HepG2 (cell line): ENCODE measurements around the gene FAM171A2. TPM values are rescaled to one million over a fixed set of nuclear protein-coding genes. Genes with fewer than 3 reads are reported as not detected.

ENCODE experiments used
- ATF2 ChIP-seq: sonication (generic); formaldehyde crosslinking; IDR thresholded peaks from 2 replicates; pipeline ENCODE4 v1.4.0; 2020; ENCODE audit warnings: missing genetic modification reagents
- ATF3 ChIP-seq: sonication (generic); formaldehyde crosslinking; IDR thresholded peaks from 2 replicates; pipeline ENCODE4 v1.4.0; 2020; ENCODE audit warnings: missing genetic modification reagents
- BRF2 ChIP-seq: sonication (generic); formaldehyde crosslinking; IDR thresholded peaks from 2 replicates; pipeline ENCODE4 v1.8.1; 2022; ENCODE audit warnings: mild to moderate bottlenecking, missing genetic modification reagents
- GFI1 ChIP-seq: sonication (generic); formaldehyde crosslinking; IDR thresholded peaks from 2 replicates; pipeline ENCODE4 v1.5.0; 2020; ENCODE audit warnings: missing genetic modification reagents, mild to moderate bottlenecking, borderline replicate concordance
- HDAC2 ChIP-seq: sonication (generic); formaldehyde crosslinking; IDR thresholded peaks from 2 replicates; pipeline ENCODE4 v1.4.0; 2020; ENCODE audit warnings: missing genetic modification reagents
- KDM5B ChIP-seq: sonication (generic); formaldehyde crosslinking; IDR thresholded peaks from 2 replicates; pipeline ENCODE4 v1.4.0; 2020; ENCODE audit warnings: missing genetic modification reagents, mild to moderate bottlenecking, borderline replicate concordance
- NFYB ChIP-seq: sonication (generic); formaldehyde crosslinking; IDR thresholded peaks from 2 replicates; pipeline ENCODE4 v1.4.0; 2020; ENCODE audit warnings: missing genetic modification reagents
- NR1H2 ChIP-seq: sonication (generic); formaldehyde crosslinking; IDR thresholded peaks from 2 replicates; pipeline ENCODE4 v1.8.1; 2022; ENCODE audit warnings: low read depth, missing genetic modification reagents, borderline replicate concordance
- PBX2 ChIP-seq: IDR thresholded peaks from 2 replicates; pipeline ENCODE4 v1.6.1; 2016; ENCODE audit warnings: control low read depth
- PRDM4 ChIP-seq: sonication (generic); formaldehyde crosslinking; IDR thresholded peaks from 2 replicates; pipeline ENCODE4 v1.9.0; 2021; ENCODE audit warnings: missing genetic modification reagents, borderline replicate concordance
- SMYD3 ChIP-seq: sonication (generic); formaldehyde crosslinking; IDR thresholded peaks from 2 replicates; pipeline ENCODE4 v1.8.1; 2023; ENCODE audit warnings: mild to moderate bottlenecking, missing genetic modification reagents
- SP2 ChIP-seq: sonication (generic); formaldehyde crosslinking; IDR thresholded peaks from 2 replicates; pipeline ENCODE4 v1.5.1; 2020; ENCODE audit warnings: mild to moderate bottlenecking, missing genetic modification reagents
- ZFP82 ChIP-seq: sonication (generic); formaldehyde crosslinking; IDR thresholded peaks from 2 replicates; pipeline ENCODE4 v1.5.1; 2020; ENCODE audit warnings: mild to moderate bottlenecking, missing genetic modification reagents, borderline replicate concordance
- ZGPAT ChIP-seq: IDR thresholded peaks from 2 replicates; pipeline ENCODE4 v1.6.1; 2016; ENCODE audit warnings: mild to moderate bottlenecking
- ZNF207 ChIP-seq: fragments of 450-650 bp; IDR thresholded peaks from 2 replicates; pipeline ENCODE4 v1.6.1; 2016; ENCODE audit warnings: antibody characterized with exemption, borderline replicate concordance
- ZNF33B ChIP-seq: sonication (generic); formaldehyde crosslinking; IDR thresholded peaks from 2 replicates; pipeline ENCODE4 v1.5.1; 2020; ENCODE audit warnings: mild to moderate bottlenecking, missing genetic modification reagents
- ZNF44 ChIP-seq: sonication (generic); formaldehyde crosslinking; IDR thresholded peaks from 2 replicates; pipeline ENCODE4 v1.5.1; 2020; ENCODE audit warnings: mild to moderate bottlenecking, missing genetic modification reagents
- ZNF510 ChIP-seq: sonication (generic); formaldehyde crosslinking; IDR thresholded peaks from 2 replicates; pipeline ENCODE4 v1.4.0; 2020; ENCODE audit warnings: low read depth, mild to moderate bottlenecking, missing genetic modification reagents
- ZNF572 ChIP-seq: sonication (generic); formaldehyde crosslinking; IDR thresholded peaks from 2 replicates; pipeline ENCODE4 v1.5.1; 2020; ENCODE audit warnings: mild to moderate bottlenecking, missing genetic modification reagents
- ZNF615 ChIP-seq: sonication (generic); formaldehyde crosslinking; IDR thresholded peaks from 2 replicates; pipeline ENCODE4 v1.5.0; 2020; ENCODE audit warnings: mild to moderate bottlenecking, missing genetic modification reagents, borderline replicate concordance
- ZNF816 ChIP-seq: sonication (generic); formaldehyde crosslinking; IDR thresholded peaks from 2 replicates; pipeline ENCODE4 v1.8.0; 2022; ENCODE audit warnings: missing genetic modification reagents, mild to moderate bottlenecking, borderline replicate concordance
- polyA plus RNA-seq, 8 experiments: library from polyadenylated mRNA; depleted of rRNA in 3 of 8; stranded (reverse) in 7 of 8; unstranded in 1 of 8; fragments of >200 nt; fragmentation: Illumina TruSeq in 4 of 8; extraction: Trizol in 4 of 8; gene quantifications; 2 replicates each; pipeline versions ENCODE4 v1.2.1 to v1.2.3, GENCODE V29; 2011 to 2016; ENCODE audit warnings: low read depth in 4 of 8, missing spikeins in 1 of 8, mixed read lengths in 1 of 8; ENCODE audit not compliant: insufficient read depth in 1 of 8
- total RNA-seq, 5 experiments: library from RNA; depleted of rRNA; stranded (reverse); fragments of >200 nt; fragmentation: Illumina TruSeq; extraction: Trizol; gene quantifications; 2 replicates each; pipeline ENCODE4 v1.2.3, GENCODE V29; 2016; ENCODE audit warnings: low read depth in 1 of 5

The FAM171A2 gene
- total and polyA plus RNA-seq, 2 of the 13 experiments (the other 11 are each of a cell fraction or from before 2014, with no cell fraction given), result 1.8 to 3.6 TPM

GRCh38 chr17:44374306-44375195 lies 10.9 kb upstream of the FAM171A2 start (continued):
- TF ChIP-seq ATF2 (CRISPR knock-in tag), result no peak
- TF ChIP-seq ZNF207, result no peak
- no peak for TF ChIP-seq PRDM4
- peak; percentile 71 for TF ChIP-seq NFYB (CRISPR knock-in tag)
- TF ChIP-seq ZGPAT (CRISPR knock-in tag), result no peak; the same call in 1 of the 2 replicates
- TF ChIP-seq KDM5B, result peak; percentile 50; the same call in 1 of the 2 replicates
- TF ChIP-seq ZNF572, result peak; percentile 87
- TF ChIP-seq ZNF44 (CRISPR knock-in tag), result no peak
- TF ChIP-seq ATF3 (CRISPR knock-in tag), result no peak
- no peak for TF ChIP-seq PBX2
- TF ChIP-seq SP2, result no peak
- TF ChIP-seq ZNF816, result no peak; the same call in 1 of the 2 replicates
- TF ChIP-seq NR1H2 (CRISPR knock-in tag), result no peak
- no peak for TF ChIP-seq GFI1
- TF ChIP-seq ZNF615 (CRISPR knock-in tag), result no peak
- TF ChIP-seq ZNF33B, result peak; percentile 28; the same call in 1 of the 2 replicates
- TF ChIP-seq HDAC2 (CRISPR knock-in tag), result peak; percentile 19; the same call in 1 of the 2 replicates
- TF ChIP-seq ZNF510 (CRISPR knock-in tag), result 0 out of 2 replicates have a peak, but pooled peaks have one; percentile 45
- peak; percentile 56; the same call in 1 of the 2 replicates for TF ChIP-seq ZFP82
- 0 out of 2 replicates have a peak, but pooled peaks have one; percentile 33 for TF ChIP-seq BRF2 (CRISPR knock-in tag)
- TF ChIP-seq SMYD3 (CRISPR knock-in tag), result no peak
